Retinal pigment epithelial cell (primary cell): ENCODE measurements around the gene USP20.
"Not testable (repeated sequence)": the region's sequence is repeated elsewhere in the genome, so short reads cannot be mapped to it uniquely, and the experiment has no call there.

Source experiments
- DNase-seq: peaks from one replicate; pipeline ENCODE4 v3.0.0-alpha.2; 2010; ENCODE audit warnings: low read depth
- H3K4me3 ChIP-seq: 2 replicates; pipeline ENCODE4 v1.5.1; 2011; ENCODE audit warnings: mild to moderate bottlenecking, low read length, control low read depth, moderate library complexity
- TF ChIP-seq, protein P1 (sequence below): conservative IDR thresholded peaks from 2 replicates; pipeline ENCODE4 v1.5.1; 2011; ENCODE audit warnings: low read depth, low read length, control low read depth, inconsistent platforms

USP20 gene

DNA sequence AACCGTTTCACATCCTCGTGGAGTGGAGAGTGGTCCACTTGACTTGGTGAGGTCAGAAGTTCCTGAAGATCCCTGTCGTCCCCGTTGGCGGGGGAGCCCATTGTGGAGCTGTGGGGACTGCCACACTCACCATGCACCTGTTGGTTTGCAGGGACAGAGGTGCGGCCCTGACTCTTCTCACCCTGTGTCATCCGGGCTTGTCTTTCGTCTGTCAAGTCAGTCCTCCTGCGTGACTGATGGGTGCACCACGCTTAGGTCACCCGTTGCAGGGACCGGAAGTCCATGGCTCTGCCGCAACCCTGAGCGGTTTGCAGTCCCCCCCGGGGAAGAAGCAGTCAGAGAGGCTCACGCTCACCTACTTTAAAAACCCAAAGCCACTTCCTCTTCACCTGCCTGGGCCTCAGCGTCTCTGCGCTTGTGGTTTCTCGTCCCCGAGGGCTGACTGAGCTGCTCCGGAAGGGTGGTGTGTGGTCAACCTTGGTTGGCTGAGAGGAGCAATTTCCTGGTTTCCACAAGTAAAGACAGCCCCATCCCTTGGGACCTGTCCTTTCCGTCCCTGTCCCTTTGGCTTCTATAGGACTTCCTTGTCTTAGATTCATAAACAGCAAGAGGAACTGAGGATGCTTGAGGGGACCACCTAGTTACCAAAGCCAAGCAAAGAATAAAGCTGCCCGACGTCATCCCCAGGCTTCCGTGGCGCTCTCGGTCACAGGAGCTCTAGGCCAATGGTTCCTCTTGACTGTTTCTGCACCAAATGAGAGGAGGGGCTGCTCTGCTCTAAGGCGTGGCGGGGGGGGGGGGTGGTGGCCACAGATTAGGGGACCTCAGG is 53.2 kb downstream of the USP20 start:
- no peak overlapping the region for H3K4me3 ChIP-seq
- DNase-seq, result no peak

DNA sequence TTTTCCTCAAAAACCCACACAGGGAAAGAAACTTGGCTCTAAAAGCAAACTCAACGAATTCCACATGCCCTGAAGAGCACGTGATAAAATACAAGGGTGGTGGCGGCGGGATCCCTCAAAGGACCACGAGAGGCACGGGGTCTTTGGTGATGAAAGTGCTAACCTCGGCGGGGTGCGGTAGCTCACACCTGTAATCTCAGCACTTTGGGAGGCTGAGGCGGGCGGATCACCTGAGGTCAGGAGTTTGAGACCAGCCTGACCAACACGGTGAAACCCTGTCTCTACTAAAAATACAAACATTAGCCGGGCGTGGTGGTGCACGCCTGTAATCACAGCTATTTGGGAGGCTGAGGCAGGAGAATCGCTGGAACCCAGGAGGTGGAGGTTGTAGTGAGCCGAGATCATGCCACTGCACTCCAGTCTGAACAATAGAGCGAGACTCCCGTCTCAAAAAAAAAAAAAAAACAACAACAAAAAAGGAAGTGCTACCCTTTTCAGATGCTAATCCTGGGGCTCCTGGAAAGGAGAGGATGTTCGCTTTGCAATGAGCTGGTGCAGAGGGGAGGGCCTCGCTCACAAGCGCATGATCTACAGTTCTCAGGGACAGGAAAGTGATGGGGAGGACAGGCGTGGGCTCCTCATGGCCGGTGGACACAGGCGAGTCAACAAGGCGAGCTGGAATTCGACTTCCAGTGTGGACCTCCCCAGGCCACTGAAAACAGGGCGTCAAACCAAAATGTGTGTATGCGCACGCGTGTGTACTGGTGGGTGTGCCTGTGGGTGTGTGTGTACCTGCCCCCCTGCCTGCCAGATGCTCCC is 54.1 kb downstream of the USP20 start:
- TF ChIP-seq, protein P1, sequence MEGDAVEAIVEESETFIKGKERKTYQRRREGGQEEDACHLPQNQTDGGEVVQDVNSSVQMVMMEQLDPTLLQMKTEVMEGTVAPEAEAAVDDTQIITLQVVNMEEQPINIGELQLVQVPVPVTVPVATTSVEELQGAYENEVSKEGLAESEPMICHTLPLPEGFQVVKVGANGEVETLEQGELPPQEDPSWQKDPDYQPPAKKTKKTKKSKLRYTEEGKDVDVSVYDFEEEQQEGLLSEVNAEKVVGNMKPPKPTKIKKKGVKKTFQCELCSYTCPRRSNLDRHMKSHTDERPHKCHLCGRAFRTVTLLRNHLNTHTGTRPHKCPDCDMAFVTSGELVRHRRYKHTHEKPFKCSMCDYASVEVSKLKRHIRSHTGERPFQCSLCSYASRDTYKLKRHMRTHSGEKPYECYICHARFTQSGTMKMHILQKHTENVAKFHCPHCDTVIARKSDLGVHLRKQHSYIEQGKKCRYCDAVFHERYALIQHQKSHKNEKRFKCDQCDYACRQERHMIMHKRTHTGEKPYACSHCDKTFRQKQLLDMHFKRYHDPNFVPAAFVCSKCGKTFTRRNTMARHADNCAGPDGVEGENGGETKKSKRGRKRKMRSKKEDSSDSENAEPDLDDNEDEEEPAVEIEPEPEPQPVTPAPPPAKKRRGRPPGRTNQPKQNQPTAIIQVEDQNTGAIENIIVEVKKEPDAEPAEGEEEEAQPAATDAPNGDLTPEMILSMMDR, result no peak
- no peak for DNase-seq
- H3K4me3 ChIP-seq, result no peak overlapping the region

More for the DNA sequence above, 53.2 kb downstream of the USP20 start:
- TF ChIP-seq, protein P1, result no peak

DNA sequence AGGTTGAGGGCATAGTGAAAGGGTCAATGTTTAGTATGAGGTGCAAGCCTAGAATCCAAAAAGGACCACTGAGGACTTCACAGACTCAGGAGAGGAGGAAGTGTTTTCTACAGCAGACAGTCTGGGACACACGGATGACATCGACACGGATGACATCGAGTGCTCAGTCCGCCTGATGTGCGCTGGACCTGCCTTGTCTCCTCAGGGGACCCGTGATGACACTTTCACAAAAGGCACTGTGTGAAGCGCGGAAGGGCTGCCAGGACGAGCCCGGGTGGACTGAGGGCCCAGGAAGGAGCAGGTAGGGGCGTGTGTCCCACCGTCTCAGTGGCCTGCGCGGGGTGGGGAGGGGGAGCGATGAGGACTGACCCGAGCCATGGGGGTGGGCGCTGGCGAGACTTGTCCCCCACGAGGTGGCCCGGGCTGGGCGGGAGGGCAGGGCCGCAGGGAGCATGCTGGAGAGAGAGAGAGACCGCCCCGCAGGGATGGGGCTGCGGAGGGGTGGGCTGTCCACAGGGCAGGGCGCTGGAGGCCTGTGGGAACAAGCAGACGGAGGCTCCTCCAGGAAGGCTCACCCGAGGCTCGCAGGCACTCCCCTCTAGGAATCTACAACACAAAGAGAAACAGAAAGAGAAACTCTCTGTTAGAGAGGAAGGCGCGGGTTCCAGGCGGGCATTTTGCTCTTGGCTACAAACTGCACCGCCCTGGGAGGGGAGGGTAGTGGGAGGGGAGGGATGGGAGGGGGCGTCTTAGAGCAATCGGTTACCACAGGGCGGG is 54.9 kb downstream of the USP20 start:
- H3K4me3 ChIP-seq, result no peak overlapping the region
- TF ChIP-seq, protein P1, result no peak
- DNase-seq, result no peak

DNA sequence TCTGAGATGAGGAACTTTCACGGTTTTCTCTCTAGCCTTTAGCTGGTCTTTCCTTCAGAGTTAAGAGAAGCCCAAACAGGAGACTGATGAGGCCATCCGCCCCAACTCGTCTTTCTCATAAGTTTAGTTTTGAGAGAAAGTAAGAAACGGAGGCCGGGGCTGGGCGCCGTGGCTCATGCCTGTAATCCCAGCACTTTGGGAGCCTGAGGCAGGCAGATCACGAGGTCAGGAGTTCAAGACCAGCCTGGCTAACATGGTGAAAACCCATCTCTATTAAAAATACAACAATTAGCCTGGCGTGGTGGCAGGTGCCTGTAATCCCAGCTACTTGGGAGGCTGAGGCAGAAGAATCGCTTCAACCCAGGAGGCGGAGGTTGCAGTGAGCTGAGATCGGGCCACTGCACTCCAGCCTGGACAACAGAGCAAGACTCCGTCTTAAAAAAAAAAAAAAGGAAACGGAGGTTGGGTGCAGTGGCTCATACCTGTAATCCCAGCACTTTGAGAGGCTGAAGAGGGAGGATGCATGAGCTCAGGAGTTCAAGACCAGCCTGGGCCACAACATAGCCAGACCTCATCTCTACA is 55.6 kb downstream of the USP20 start:
- H3K4me3 ChIP-seq, DNase-seq: not testable (repeated sequence)

DNA sequence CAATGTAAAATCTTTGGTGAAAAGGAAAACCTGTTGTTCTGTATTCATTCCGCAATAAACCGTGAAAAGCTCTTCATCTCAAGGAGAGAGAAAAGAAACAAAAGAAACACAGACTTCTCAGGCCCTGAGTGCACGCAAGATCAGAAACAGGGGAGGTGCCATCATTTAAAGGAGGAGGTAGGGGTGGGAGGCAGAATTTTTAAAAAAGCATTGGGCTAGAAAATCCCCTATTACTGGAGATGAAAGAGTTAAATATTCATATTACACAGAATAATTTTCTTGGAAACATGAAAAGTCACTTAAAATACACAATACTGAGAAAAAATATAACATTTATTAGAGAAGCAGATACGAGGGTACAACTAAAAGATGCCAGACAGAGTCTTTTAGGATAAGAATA is 56.3 kb downstream of the USP20 start:
- TF ChIP-seq, protein P1, result no peak
- no peak overlapping the region for H3K4me3 ChIP-seq
- no peak for DNase-seq

DNA sequence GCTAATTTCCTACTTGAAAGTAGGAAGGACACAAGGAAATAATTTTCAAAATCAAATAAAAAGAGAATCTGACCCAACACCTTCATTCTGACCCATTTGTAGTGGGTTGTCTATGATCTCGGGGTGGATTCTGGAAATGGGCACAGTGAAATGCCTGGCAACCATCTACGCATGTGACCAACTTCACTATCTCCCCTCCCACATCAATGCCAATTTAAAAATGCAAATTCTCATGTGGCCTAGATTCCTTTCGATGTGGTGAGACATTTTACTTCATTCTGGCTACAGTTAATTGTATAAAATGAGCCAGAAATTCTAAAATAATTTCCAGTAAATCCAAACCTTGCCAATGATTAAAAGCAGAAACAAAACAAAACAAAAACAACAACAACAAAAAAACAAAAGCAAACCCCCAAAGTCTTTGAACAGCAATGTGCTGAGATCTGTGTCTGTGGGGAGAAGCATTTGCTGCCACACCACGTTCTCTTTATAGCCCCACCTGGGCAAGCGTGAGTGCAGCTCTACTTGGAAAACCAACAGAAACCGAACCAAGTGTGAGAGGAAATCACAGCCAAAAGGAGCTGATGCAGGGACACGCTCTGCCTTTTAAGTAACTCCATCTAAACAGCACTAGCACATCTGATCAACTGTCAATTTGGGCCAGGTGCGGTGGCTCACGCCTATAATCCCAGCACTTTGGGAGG is 59.0 kb downstream of the USP20 start:
- H3K4me3 ChIP-seq, result no peak overlapping the region
- no peak for DNase-seq
- TF ChIP-seq, protein P1, result no peak
